Measurements from ENCODE around the gene KIF26B.
"Not testable (repeated sequence)": the region's sequence is repeated elsewhere in the genome, so short reads cannot be mapped to it uniquely, and the experiment has no call there.

DNA sequence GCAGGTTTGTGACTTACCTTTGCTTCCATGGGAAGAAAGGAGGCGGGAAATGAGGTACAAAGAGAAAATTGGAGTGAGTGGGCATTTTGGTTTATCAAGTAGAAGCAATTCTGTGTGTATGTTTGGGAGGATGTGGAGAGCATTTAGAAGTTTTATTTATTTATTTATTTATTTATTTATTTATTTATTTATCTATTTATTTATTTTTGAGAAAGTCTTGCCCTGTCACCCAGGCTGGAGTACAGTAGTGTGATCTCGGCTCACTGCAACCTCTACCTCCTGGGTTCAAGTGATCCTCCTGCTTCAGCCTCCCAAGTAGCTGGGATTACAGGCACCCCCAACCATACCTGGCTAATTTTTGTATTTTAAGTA is 182.2 kb downstream of the KIF26B start:
- TF ChIP-seq, protein P1, sequence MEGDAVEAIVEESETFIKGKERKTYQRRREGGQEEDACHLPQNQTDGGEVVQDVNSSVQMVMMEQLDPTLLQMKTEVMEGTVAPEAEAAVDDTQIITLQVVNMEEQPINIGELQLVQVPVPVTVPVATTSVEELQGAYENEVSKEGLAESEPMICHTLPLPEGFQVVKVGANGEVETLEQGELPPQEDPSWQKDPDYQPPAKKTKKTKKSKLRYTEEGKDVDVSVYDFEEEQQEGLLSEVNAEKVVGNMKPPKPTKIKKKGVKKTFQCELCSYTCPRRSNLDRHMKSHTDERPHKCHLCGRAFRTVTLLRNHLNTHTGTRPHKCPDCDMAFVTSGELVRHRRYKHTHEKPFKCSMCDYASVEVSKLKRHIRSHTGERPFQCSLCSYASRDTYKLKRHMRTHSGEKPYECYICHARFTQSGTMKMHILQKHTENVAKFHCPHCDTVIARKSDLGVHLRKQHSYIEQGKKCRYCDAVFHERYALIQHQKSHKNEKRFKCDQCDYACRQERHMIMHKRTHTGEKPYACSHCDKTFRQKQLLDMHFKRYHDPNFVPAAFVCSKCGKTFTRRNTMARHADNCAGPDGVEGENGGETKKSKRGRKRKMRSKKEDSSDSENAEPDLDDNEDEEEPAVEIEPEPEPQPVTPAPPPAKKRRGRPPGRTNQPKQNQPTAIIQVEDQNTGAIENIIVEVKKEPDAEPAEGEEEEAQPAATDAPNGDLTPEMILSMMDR (IDR thresholded peaks at IDR 0.05; ENCODE audit: low read length), result not testable (repeated sequence)
- TF ChIP-seq EZH2 (IDR thresholded peaks at IDR 0.05; ENCODE audit: borderline replicate concordance, low read length), result not testable (repeated sequence)
